SK-N-SH treated with all-trans-retinoic acid at 6 μM for 48 hours (cell line): ENCODE data around the gene LGALS9.

Experiments
- ATAC-seq: fragments of 200-7000 bp; cut with Tn5 transposase; 3 replicates; pipeline ENCODE4 v1.9.1; 2020; ENCODE audit warnings: mild to moderate bottlenecking, moderate library complexity
- ARNTL ChIP-seq: fragments of 450-650 bp; formaldehyde crosslinking; IDR thresholded peaks from 2 replicates; pipeline ENCODE4 v1.5.0; 2020; ENCODE audit warnings: low read depth, mild to moderate bottlenecking, moderate library complexity, borderline replicate concordance
- BACH2 ChIP-seq: fragments of 250-450 bp; sonication (Bioruptor Pico); IDR thresholded peaks from 2 replicates; pipeline ENCODE4 v1.9.0; 2021; ENCODE audit warnings: mild to moderate bottlenecking, borderline replicate concordance
- CSDC2 ChIP-seq: fragments of 250-450 bp; sonication (Bioruptor Pico); IDR thresholded peaks from 2 replicates; pipeline ENCODE4 v1.5.0; 2020; ENCODE audit warnings: mild to moderate bottlenecking, moderate library complexity
- ESRRG ChIP-seq: fragments of 250-450 bp; sonication (Bioruptor Pico); IDR thresholded peaks from 2 replicates; pipeline ENCODE4 v1.6.1; 2021; ENCODE audit warnings: mild to moderate bottlenecking
- GLIS3 ChIP-seq: fragments of 250-450 bp; sonication (Bioruptor Pico); IDR thresholded peaks from 2 replicates; pipeline ENCODE4 v1.5.0; 2020; ENCODE audit warnings: mild to moderate bottlenecking, moderate library complexity
- ISL1 ChIP-seq: fragments of 250-450 bp; sonication (Bioruptor Pico); IDR thresholded peaks from 2 replicates; pipeline ENCODE4 v2.1.2; 2022; ENCODE audit warnings: mild to moderate bottlenecking, moderate library complexity
- OSR1 ChIP-seq: fragments of 250-450 bp; sonication (Bioruptor Pico); IDR thresholded peaks from 2 replicates; pipeline ENCODE4 v1.8.0; 2022; ENCODE audit warnings: moderate library complexity, mild to moderate bottlenecking, inconsistent platforms
- PPARA ChIP-seq: fragments of 250-450 bp; sonication (Bioruptor Pico); IDR thresholded peaks from 2 replicates; pipeline ENCODE4 v1.5.0; 2020; ENCODE audit warnings: mild to moderate bottlenecking, borderline replicate concordance
- RARB ChIP-seq: fragments of 250-450 bp; sonication (Bioruptor Pico); IDR thresholded peaks from 2 replicates; pipeline ENCODE4 v1.8.0; 2021; ENCODE audit warnings: mild to moderate bottlenecking, moderate library complexity
- SNAI2 ChIP-seq: fragments of 250-450 bp; sonication (Bioruptor Pico); IDR thresholded peaks from 2 replicates; pipeline ENCODE4 v1.5.0; 2020; ENCODE audit warnings: mild to moderate bottlenecking, moderate library complexity
- TCF4 ChIP-seq: fragments of 250-450 bp; sonication (Bioruptor Pico); IDR thresholded peaks from 2 replicates; pipeline ENCODE4 v1.8.0; 2021; ENCODE audit warnings: mild to moderate bottlenecking, moderate library complexity, borderline replicate concordance
- TOX ChIP-seq: fragments of 250-450 bp; sonication (Bioruptor Pico); IDR thresholded peaks from 2 replicates; pipeline ENCODE4 v1.8.0; 2021; ENCODE audit warnings: mild to moderate bottlenecking, moderate library complexity, borderline replicate concordance
- ZC3H10 ChIP-seq: fragments of 250-450 bp; sonication (Bioruptor Pico); IDR thresholded peaks from 2 replicates; pipeline ENCODE4 v1.5.1; 2021; ENCODE audit warnings: mild to moderate bottlenecking, moderate library complexity
- ZFP3 ChIP-seq: fragments of 250-450 bp; sonication (Bioruptor Pico); IDR thresholded peaks from 2 replicates; pipeline ENCODE4 v1.5.0; 2020; ENCODE audit warnings: mild to moderate bottlenecking, moderate library complexity
- ZNF565 ChIP-seq: fragments of 450-650 bp; formaldehyde crosslinking; conservative IDR thresholded peaks from 2 replicates; pipeline ENCODE4 v1.5.0; 2020; ENCODE audit warnings: low read depth, mild to moderate bottlenecking, moderate library complexity
- ZNF70 ChIP-seq: fragments of 450-650 bp; formaldehyde crosslinking; IDR thresholded peaks from 2 replicates; pipeline ENCODE4 v1.5.0; 2020; ENCODE audit warnings: mild to moderate bottlenecking, moderate library complexity
- ZNF8 ChIP-seq: fragments of 450-650 bp; formaldehyde crosslinking; IDR thresholded peaks from 2 replicates; pipeline ENCODE4 v1.5.0; 2020; ENCODE audit warnings: mild to moderate bottlenecking, moderate library complexity
- TF ChIP-seq, protein P1 (sequence below): fragments of 250-450 bp; sonication (Bioruptor Pico); IDR thresholded peaks from 2 replicates; pipeline ENCODE4 v1.5.0; 2020; ENCODE audit warnings: mild to moderate bottlenecking, moderate library complexity
- TF ChIP-seq, protein P2 (sequence below): fragments of 250-450 bp; sonication (Bioruptor Pico); IDR thresholded peaks from 2 replicates; pipeline ENCODE4 v1.8.0; 2021; ENCODE audit warnings: low read depth, mild to moderate bottlenecking, moderate library complexity, borderline replicate concordance
- TF ChIP-seq, protein P3 (sequence below): fragments of 250-450 bp; sonication (Bioruptor Pico); IDR thresholded peaks from 2 replicates; pipeline ENCODE4 v1.5.1; 2021; ENCODE audit warnings: mild to moderate bottlenecking, moderate library complexity
- TF ChIP-seq, protein P4 (sequence below): fragments of 250-450 bp; sonication (Bioruptor Pico); IDR thresholded peaks from 2 replicates; pipeline ENCODE4 v1.5.1; 2020; ENCODE audit warnings: low read depth, mild to moderate bottlenecking, moderate library complexity

The LGALS9 gene

DNA sequence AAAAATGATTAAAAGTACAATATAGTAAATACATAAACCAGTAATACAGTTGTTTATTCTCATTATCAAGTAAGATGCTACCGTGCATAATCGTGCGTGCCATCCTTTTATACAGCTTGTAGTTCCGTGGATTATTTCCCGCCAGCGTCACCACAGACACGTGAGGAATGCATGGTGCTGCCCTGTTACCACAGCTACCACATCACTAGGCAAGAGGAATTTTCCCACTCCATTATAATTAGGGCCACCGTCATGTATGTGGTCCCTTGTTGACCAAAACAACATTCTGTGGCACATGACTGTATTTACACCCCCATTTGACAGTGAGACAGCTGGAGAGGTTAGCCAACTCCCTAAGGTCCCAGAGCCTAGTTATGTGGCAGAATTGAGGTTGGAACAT, 30.5 kb upstream of the LGALS9 start:
- ATAC-seq, result no peak
- TF ChIP-seq BACH2 (CRISPR knock-in tag), result no peak
- TF ChIP-seq, protein P1, sequence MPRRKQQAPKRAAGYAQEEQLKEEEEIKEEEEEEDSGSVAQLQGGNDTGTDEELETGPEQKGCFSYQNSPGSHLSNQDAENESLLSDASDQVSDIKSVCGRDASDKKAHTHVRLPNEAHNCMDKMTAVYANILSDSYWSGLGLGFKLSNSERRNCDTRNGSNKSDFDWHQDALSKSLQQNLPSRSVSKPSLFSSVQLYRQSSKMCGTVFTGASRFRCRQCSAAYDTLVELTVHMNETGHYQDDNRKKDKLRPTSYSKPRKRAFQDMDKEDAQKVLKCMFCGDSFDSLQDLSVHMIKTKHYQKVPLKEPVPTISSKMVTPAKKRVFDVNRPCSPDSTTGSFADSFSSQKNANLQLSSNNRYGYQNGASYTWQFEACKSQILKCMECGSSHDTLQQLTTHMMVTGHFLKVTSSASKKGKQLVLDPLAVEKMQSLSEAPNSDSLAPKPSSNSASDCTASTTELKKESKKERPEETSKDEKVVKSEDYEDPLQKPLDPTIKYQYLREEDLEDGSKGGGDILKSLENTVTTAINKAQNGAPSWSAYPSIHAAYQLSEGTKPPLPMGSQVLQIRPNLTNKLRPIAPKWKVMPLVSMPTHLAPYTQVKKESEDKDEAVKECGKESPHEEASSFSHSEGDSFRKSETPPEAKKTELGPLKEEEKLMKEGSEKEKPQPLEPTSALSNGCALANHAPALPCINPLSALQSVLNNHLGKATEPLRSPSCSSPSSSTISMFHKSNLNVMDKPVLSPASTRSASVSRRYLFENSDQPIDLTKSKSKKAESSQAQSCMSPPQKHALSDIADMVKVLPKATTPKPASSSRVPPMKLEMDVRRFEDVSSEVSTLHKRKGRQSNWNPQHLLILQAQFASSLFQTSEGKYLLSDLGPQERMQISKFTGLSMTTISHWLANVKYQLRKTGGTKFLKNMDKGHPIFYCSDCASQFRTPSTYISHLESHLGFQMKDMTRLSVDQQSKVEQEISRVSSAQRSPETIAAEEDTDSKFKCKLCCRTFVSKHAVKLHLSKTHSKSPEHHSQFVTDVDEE (CRISPR knock-in tag), result no peak
- TF ChIP-seq, protein P2, sequence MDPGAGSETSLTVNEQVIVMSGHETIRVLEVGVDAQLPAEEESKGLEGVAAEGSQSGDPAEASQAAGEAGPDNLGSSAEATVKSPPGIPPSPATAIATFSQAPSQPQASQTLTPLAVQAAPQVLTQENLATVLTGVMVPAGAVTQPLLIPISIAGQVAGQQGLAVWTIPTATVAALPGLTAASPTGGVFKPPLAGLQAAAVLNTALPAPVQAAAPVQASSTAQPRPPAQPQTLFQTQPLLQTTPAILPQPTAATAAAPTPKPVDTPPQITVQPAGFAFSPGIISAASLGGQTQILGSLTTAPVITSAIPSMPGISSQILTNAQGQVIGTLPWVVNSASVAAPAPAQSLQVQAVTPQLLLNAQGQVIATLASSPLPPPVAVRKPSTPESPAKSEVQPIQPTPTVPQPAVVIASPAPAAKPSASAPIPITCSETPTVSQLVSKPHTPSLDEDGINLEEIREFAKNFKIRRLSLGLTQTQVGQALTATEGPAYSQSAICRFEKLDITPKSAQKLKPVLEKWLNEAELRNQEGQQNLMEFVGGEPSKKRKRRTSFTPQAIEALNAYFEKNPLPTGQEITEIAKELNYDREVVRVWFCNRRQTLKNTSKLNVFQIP (CRISPR knock-in tag), result no peak
- no peak for TF ChIP-seq TOX
- no peak for TF ChIP-seq GLIS3 (CRISPR knock-in tag)
- no peak for TF ChIP-seq ZFP3 (CRISPR knock-in tag)
- no peak for TF ChIP-seq ZNF70 (CRISPR knock-in tag)
- TF ChIP-seq ISL1 (CRISPR knock-in tag), result no peak
- TF ChIP-seq ZNF565 (CRISPR knock-in tag), result no peak
- no peak for TF ChIP-seq ESRRG (CRISPR knock-in tag)
- no peak for TF ChIP-seq RARB (CRISPR knock-in tag)
- TF ChIP-seq ZNF8 (CRISPR knock-in tag), result no peak
- TF ChIP-seq SNAI2 (CRISPR knock-in tag), result no peak
- no peak for TF ChIP-seq ARNTL
- TF ChIP-seq CSDC2 (CRISPR knock-in tag), result no peak
- TF ChIP-seq, protein P3, sequence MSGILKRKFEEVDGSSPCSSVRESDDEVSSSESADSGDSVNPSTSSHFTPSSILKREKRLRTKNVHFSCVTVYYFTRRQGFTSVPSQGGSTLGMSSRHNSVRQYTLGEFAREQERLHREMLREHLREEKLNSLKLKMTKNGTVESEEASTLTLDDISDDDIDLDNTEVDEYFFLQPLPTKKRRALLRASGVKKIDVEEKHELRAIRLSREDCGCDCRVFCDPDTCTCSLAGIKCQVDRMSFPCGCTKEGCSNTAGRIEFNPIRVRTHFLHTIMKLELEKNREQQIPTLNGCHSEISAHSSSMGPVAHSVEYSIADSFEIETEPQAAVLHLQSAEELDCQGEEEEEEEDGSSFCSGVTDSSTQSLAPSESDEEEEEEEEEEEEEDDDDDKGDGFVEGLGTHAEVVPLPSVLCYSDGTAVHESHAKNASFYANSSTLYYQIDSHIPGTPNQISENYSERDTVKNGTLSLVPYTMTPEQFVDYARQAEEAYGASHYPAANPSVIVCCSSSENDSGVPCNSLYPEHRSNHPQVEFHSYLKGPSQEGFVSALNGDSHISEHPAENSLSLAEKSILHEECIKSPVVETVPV, result no peak
- TF ChIP-seq TCF4 (CRISPR knock-in tag), result no peak

DNA sequence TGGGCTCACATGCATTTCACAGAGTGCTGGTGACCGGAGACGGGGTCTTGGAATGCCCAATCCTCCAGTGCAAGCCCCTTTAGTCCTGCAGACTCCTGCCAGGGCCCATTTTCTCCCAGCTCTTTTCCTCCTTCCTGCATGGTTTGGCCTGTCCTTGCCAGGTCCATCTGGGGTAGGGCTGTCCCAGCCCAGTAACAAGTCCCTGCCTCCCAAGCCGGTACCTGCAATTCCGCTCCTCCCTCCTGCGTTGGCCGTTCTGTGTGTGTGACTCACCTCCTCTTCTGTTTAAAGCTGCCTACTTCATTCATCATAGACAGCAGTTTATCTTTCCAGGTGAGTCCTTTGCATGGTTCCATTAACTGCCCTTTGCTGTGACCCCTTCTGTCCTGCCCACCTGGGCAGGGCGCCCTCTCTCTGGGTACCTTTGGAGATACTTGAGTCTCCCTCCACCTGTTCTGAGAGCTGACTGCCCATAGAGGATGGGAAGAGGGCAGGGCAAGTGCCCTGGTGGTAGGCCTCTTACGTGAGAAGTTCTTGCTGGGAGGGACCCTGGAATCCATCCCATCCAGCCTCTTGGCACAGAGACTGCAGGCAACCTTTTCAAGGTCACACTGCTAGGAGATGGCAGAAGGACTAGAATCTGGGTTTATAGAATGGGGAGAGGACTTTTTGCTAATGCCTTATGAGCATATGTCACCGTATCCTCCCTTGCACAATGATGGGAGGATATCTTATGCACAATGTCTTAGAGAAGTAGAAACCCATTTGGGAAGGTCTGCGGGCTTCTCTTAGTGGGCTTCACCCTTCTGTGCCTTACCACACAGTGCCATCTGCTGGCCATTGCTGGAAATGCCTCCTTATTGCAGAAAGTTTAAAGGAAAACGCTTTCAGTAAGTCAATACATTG, 29.7 kb upstream of the LGALS9 start:
- TF ChIP-seq, protein P2 (CRISPR knock-in tag), result no peak
- no peak for TF ChIP-seq ZNF565 (CRISPR knock-in tag)
- TF ChIP-seq PPARA (CRISPR knock-in tag), result no peak
- TF ChIP-seq ZNF8 (CRISPR knock-in tag), result no peak
- no peak for TF ChIP-seq CSDC2 (CRISPR knock-in tag)
- TF ChIP-seq ARNTL, result no peak
- TF ChIP-seq SNAI2 (CRISPR knock-in tag), result no peak
- TF ChIP-seq, protein P1 (CRISPR knock-in tag), result no peak
- TF ChIP-seq ISL1 (CRISPR knock-in tag), result no peak
- TF ChIP-seq OSR1, result no peak
- TF ChIP-seq, protein P3, result no peak
- TF ChIP-seq ZC3H10 (CRISPR knock-in tag), result no peak
- no peak for TF ChIP-seq GLIS3 (CRISPR knock-in tag)
- no peak for TF ChIP-seq ZNF70 (CRISPR knock-in tag)
- TF ChIP-seq BACH2 (CRISPR knock-in tag), result no peak
- TF ChIP-seq RARB (CRISPR knock-in tag), result no peak
- TF ChIP-seq, protein P4, sequence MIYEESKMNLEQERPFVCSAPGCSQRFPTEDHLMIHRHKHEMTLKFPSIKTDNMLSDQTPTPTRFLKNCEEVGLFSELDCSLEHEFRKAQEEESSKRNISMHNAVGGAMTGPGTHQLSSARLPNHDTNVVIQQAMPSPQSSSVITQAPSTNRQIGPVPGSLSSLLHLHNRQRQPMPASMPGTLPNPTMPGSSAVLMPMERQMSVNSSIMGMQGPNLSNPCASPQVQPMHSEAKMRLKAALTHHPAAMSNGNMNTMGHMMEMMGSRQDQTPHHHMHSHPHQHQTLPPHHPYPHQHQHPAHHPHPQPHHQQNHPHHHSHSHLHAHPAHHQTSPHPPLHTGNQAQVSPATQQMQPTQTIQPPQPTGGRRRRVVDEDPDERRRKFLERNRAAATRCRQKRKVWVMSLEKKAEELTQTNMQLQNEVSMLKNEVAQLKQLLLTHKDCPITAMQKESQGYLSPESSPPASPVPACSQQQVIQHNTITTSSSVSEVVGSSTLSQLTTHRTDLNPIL (CRISPR knock-in tag), result no peak
- peak; percentile 63 for ATAC-seq
